HG02759 (cell line): Measurements from ENCODE around the gene SCNN1G.
"Not testable (repeated sequence)": the region's sequence is repeated elsewhere in the genome, so short reads cannot be mapped to it uniquely, and the experiment has no call there.

Source experiments
- ATAC-seq: cut with Tn5 transposase; IDR thresholded peaks from one replicate; pipeline ENCODE4 v1.9.1; 2021; ENCODE audit warnings: mild to moderate bottlenecking, moderate library complexity; ENCODE audit not compliant: unreplicated experiment

SCNN1G gene

GRCh38 chr16:23182679-23183542 lies at the start of gene SCNN1G:
SCNN1G (plus strand) TSS chr16:23182745; CDS start chr16:23186272, 3,527 bp downstream.
- peak; percentile 14 for ATAC-seq

- no peak for ATAC-seq
Measured at GRCh38 chr16:23132775-23133463, 49.6 kb upstream of the SCNN1G start.

- ATAC-seq = no peak
Measured at GRCh38 chr16:23134274-23134673, 48.3 kb upstream of the SCNN1G start.

- no peak for ATAC-seq
Measured at GRCh38 chr16:23137256-23137655, 45.3 kb upstream of the SCNN1G start.

- no peak for ATAC-seq
Measured at GRCh38 chr16:23137818-23138217, 44.7 kb upstream of the SCNN1G start.

- ATAC-seq = no peak
Measured at GRCh38 chr16:23140107-23140506, 42.4 kb upstream of the SCNN1G start.

GRCh38 chr16:23141033-23141432 lies 41.5 kb upstream of the SCNN1G start:
- no peak for ATAC-seq

- no peak for ATAC-seq
Measured at GRCh38 chr16:23141500-23141899, 41.0 kb upstream of the SCNN1G start.

GRCh38 chr16:23141959-23142740 lies 40.4 kb upstream of the SCNN1G start:
- ATAC-seq = no peak

GRCh38 chr16:23143391-23143790 lies 39.2 kb upstream of the SCNN1G start:
- ATAC-seq = no peak

- not testable (repeated sequence) for ATAC-seq
Measured at GRCh38 chr16:23144393-23144792, 38.2 kb upstream of the SCNN1G start.

GRCh38 chr16:23145186-23145585 lies 37.4 kb upstream of the SCNN1G start:
- no peak for ATAC-seq

GRCh38 chr16:23145608-23146007 lies 36.9 kb upstream of the SCNN1G start:
- no peak for ATAC-seq

- ATAC-seq = no peak
Measured at GRCh38 chr16:23146877-23147601, 35.5 kb upstream of the SCNN1G start.

GRCh38 chr16:23147666-23148065 lies 34.9 kb upstream of the SCNN1G start:
- no peak for ATAC-seq

GRCh38 chr16:23148166-23148512 lies 34.4 kb upstream of the SCNN1G start:
- ATAC-seq = no peak

GRCh38 chr16:23148513-23149266 lies 33.9 kb upstream of the SCNN1G start:
- ATAC-seq = peak; percentile 38

- ATAC-seq = peak; percentile 98
Measured at GRCh38 chr16:23149267-23149992, 33.1 kb upstream of the SCNN1G start, which contains the start of gene USP31. USP31 (minus strand) TSS chr16:23149452; CDS start chr16:23149270, 182 bp downstream.

- no peak for ATAC-seq
Measured at GRCh38 chr16:23149993-23150364, 32.6 kb upstream of the SCNN1G start.
